ENCODE data around the gene PLAAT2.
"Not testable (repeated sequence)": the region's sequence is repeated elsewhere in the genome, so short reads cannot be mapped to it uniquely, and the experiment has no call there.

Gene PLAAT2

GRCh38 chr11:63535734-63536133 lies 27.4 kb downstream of the PLAAT2 start:
- H3K4me1 ChIP-seq = peaks cover 0 to 51% (median 34%) of the 10 kb centered on the region in 4 donors
- no peak overlapping the region for H3K4me3 ChIP-seq
- no peaks in the 10 kb centered on the region for H3K36me3 ChIP-seq
- no peak for TF ChIP-seq CTCF (IDR thresholded peaks at IDR 0.05)
- H3K27ac ChIP-seq = peak overlapping the region; percentile 85 to 91
- H3K27me3 ChIP-seq = no peaks in the 10 kb centered on the region
- H3K9me3 ChIP-seq = no peaks in the 10 kb centered on the region
- intact Hi-C loops (cut with DNase I; ENCODE audit: low total_unique reads) = loop anchor here (5.0 kb wide), 1 partner anchor 72 kb away; no protein-coding TSS in a partner anchor
- no peak for DNase-seq

DNA sequence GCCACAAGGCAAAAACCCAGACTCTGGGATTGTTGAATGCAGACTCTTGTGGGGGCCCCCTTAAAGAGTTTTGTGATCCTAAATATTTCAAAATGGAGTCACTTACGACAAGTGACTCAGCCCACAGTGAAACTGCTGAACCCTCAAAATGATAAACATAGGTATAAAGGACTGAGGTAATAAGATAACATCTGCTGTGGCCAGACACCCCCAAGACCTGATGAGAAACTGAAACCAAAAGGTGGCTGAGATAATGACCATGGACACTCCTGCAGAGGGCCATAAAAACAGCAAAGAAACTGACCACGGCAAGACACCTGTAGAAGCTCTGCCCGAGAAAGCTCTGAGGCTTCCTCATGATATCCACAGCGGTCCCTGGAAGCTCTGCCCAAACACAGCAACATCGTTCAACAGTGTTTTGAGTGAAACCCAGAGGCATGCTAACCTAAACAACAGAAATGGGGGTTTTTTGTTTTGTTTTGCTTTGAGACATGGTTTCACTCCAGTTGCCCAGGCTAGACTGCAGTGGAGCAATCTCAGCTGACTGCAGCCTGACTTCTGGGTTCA lies 28.2 kb downstream of the PLAAT2 start:
- Histone ChIP-seq H3K4me3 (no peak overlapping the region), H3K9me3 (no peaks in the 10 kb centered on the region), H3K36me3 (no peaks in the 10 kb centered on the region), H3K27me3 (no peaks in the 10 kb centered on the region), H3K27ac (no peak overlapping the region), H3K4me1 (peaks cover 0 to 51% (median 34%) of the 10 kb centered on the region in 4 donors)
- no peak for TF ChIP-seq CTCF (IDR thresholded peaks at IDR 0.05)
- intact Hi-C loops (cut with DNase I; ENCODE audit: low total_unique reads) = loop anchor here (5.0 kb wide), 1 partner anchor 72 kb away; no protein-coding TSS in a partner anchor
- no peak for DNase-seq

GRCh38 chr11:63534076-63534475 lies 29.1 kb downstream of the PLAAT2 start:
- DNase-seq = no peak
- H3K27me3 ChIP-seq = no peaks in the 10 kb centered on the region
- intact Hi-C loops (cut with DNase I; ENCODE audit: low total_unique reads) = no loop called here
- no peak overlapping the region for H3K27ac ChIP-seq
- no peaks in the 10 kb centered on the region for H3K36me3 ChIP-seq
- no peaks in the 10 kb centered on the region for H3K9me3 ChIP-seq
- peaks cover 0 to 49% (median 34%) of the 10 kb centered on the region in 4 donors for H3K4me1 ChIP-seq
- no peak overlapping the region for H3K4me3 ChIP-seq
- TF ChIP-seq CTCF (IDR thresholded peaks at IDR 0.05) = no peak

- intact Hi-C loops (cut with DNase I; ENCODE audit: low total_unique reads) = no loop called here
- no peaks in the 10 kb centered on the region for H3K9me3 ChIP-seq
- peaks cover 0 to 38% (median 29%) of the 10 kb centered on the region in 4 donors for H3K4me1 ChIP-seq
- H3K27ac ChIP-seq = peak overlapping the region in 1 of 2 donors; percentile 18
- H3K36me3 ChIP-seq = no peaks in the 10 kb centered on the region
- no peaks in the 10 kb centered on the region for H3K27me3 ChIP-seq
- H3K4me3 ChIP-seq = no peak overlapping the region
- DNase-seq = no peak
- no peak for TF ChIP-seq CTCF (IDR thresholded peaks at IDR 0.05)
These were observed 30.2 kb downstream of the PLAAT2 start for GRCh38 chr11:63532799-63533475.

DNA sequence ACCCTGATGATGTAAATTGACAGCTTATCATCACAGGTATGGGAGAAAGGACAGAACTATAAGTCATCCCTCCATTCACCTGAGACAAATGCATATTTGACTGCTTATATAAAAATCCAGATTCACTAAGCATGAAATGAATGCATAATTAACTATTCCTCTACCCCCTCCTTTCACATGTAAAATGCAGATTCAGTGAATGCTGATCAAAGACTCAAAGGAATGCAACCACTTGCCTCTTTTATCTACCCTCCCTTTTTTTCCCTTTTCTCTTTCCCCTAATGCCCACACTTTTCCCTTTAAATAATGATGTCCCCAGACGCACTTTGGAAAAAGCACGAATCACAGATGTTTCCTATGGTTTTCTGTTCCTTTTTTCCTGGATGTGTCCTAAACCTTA lies 31.1 kb downstream of the PLAAT2 start:
- H3K27me3 ChIP-seq = no peaks in the 10 kb centered on the region
- peak overlapping the region in 1 of 2 donors; percentile 47 for H3K27ac ChIP-seq
- H3K36me3 ChIP-seq = no peaks in the 10 kb centered on the region
- H3K9me3 ChIP-seq = no peaks in the 10 kb centered on the region
- H3K4me1 ChIP-seq = peaks cover 0 to 31% (median 22%) of the 10 kb centered on the region in 4 donors
- no peak overlapping the region for H3K4me3 ChIP-seq
- intact Hi-C loops (cut with DNase I; ENCODE audit: low total_unique reads) = no loop called here
- no peak for DNase-seq
- no peak for TF ChIP-seq CTCF (IDR thresholded peaks at IDR 0.05)

DNA sequence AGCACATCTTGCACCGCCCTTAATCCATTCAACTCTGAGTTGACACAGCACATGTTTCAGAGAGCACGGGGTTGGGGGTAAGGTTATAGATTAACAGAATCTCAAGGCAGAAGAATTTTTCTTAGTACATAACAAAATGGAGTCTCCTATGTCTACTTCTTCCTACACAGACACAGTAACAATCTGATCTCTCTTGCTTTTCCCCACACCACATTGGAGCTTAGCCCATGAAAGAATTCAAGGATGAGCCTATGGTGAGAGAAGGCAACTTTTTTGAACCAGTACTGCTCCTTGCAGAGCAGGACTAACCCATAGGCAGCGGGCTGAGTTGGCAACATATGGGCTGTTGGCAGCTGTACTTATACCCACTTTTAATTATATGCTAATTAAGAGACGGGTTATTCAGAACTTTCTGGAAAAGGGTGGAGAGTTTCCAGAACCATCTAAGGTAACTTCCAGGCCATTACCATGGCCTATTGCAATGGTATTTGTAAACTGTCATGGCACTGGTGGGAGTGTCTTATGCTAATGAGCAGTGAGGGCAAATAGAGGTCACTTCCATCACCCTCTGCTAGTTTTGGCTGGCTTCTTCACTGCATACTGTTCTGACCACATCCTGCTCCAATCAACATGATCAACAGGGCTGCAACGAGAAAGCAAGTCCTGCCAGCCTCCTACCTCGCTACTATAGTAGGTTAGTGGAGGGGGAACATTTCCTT lies 31.9 kb downstream of the PLAAT2 start:
- H3K27me3 ChIP-seq; H3K9me3 ChIP-seq; intact Hi-C loops (cut with DNase I; ENCODE audit: low total_unique reads); H3K4me3 ChIP-seq; H3K36me3 ChIP-seq: not testable (repeated sequence)
- peak overlapping the region; percentile 28 to 47 for H3K27ac ChIP-seq
- DNase-seq = peak in 1 of 2 donors; percentile 39
- H3K4me1 ChIP-seq = peaks cover 0 to 25% (median 18%) of the 10 kb centered on the region in 4 donors

Measured in tibial artery (tissue), 4 donors.